Measurements from ENCODE around the gene PADI6.

The PADI6 gene

DNA sequence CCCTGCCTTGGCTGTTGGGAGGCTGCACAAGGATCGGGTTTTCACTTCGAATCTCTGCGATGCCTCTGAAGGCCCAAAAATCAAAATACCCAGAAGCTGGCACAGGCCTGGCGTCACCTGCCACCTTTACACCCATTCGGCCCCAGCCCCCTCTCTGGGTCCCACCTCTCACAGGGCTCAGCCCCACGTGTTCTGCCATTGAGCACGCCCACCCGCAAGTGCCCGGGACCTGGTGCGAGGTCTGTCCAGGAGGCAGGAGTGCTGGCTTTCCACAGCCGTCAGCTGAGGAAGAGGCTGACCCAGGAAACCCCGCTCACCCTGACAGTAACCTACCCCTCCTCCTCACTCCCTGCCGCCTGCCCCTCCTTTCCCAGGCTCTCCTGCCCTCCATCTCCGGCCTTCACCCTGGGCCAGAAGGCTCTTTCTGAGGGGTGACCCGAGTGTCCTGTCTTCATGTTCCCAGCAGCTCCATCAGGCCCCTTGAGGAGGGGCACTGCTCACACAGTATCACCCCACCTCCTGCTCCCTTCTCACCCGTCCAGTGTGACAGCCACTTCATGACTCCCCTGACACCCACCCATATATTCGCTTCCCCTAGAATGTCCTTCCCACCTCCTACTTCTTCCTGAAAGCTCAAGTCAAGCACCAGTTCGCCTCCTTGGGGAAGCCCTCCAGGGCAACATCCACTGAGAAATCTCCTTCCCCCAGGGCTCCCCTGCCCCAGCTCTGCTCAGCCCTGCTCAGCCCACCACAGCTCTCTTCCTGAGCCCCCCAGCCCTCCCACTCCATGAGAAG, 54.0 kb downstream of the PADI6 start:
- no peak for DNase-seq
- in situ Hi-C loops (cut with MboI; ENCODE audit: low pct_unique_long_range_greater_than_20kb, low sequenced_read_pairs) = no loop called here

DNA sequence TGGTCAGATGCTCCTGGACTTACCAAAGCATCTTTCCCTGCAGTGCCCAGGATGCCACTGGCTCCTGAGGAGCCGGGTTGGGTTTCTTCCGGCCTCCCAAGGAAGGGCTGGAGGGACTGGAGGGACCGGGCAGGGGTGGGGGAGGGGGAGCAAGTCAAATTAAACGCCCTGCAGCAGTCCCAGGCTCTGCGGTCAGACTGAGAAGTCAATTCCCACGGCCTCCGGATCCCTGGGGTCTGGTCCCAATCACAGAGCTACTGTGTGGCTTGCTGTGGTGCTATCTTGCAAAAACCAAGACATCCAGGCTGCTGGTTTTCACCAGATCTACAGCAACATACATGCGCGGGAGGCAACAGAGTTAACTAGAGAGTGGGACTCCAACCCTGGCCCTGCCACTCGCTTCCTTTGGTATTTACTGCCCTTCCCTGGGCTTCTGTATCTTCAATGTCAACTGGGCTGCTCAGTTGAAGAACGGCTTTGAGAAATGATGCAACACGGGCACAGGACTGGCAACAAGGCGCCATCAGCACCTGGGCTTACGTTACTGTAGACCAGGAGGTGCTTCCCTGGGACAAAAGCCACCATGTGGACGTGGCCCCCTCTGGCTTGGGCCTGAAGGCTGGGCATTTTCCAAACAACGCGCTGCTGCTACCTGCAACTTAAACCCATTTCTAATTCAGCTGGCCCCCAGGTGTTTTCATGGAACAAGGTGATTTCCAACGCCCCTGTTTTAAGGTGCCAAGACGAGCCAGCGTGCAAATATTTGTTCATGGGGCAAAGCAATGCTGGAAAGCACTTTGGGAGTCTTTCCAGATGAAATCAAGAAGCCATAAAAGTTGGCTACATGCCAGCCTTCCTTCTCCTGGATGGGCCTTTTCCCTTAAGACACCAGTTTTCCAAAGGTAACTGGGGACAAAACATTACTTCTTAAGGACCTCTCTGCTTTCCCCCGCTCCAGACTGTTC, 56.0 kb downstream of the PADI6 start:
- DNase-seq = no peak
- in situ Hi-C loops (cut with MboI; ENCODE audit: low pct_unique_long_range_greater_than_20kb, low sequenced_read_pairs) = no loop called here

DNA sequence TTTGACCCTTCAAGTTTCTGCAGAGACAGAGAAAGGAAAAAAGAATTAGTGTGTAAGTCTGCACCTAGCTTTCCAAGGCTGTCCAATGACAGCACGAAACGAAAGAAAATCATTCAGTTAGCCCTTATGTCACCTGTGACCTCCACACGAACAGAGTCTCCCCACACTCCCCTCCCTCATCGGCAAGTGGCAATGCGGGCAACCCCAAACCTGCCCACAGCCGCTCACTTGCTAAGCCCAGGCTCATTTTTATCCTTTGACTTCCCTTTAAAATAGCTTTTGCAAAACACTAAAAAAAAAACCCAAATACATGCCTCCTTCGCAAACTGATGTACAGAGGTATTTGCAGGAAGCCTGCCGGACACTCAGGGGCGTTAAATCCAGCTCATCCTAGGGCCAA, 57.2 kb downstream of the PADI6 start:
- no peak for DNase-seq
- in situ Hi-C loops (cut with MboI; ENCODE audit: low pct_unique_long_range_greater_than_20kb, low sequenced_read_pairs) = no loop called here

DNA sequence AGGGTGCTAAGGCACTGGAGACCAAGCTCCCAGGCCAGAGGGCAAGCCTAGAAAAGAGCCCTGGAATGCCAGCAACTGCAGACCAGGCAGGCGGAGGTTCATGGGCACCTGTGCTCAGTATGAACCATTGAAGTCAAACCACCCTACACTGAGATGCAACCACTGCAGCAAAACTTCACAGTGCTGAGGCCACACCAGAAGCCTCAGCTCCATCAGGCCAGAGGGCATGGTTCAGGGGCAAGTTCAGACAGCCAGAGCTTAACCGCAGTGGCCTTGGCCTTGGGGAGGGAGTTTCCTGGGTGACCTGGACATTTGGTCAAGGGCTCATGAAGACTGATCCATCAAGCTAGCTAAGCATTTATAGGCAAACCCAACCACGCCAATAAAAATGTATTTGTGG, 60.4 kb downstream of the PADI6 start:
- DNase-seq = no peak
- in situ Hi-C loops (cut with MboI; ENCODE audit: low pct_unique_long_range_greater_than_20kb, low sequenced_read_pairs) = no loop called here

DNA sequence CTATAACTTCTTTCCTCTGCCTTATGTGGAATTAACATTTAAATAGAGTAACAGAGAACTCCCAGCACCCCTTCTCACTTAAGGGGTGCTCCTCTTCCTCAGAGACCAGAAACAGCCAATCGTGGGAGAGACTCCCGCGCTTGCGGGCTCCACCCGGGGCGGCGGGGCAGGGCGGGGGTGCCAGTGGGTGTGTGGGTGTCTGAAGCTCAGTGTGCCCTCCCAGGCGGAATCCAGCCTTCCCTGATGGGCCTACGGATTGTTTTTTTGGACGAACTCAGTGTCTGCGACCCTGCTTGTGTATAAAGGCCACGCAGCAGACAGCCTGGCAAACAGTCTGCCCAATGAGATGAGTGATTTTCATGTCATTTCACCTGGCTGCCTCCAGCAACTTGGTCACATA, 61.3 kb downstream of the PADI6 start:
- in situ Hi-C loops (cut with MboI; ENCODE audit: low pct_unique_long_range_greater_than_20kb, low sequenced_read_pairs) = no loop called here
- DNase-seq = no peak

DNA sequence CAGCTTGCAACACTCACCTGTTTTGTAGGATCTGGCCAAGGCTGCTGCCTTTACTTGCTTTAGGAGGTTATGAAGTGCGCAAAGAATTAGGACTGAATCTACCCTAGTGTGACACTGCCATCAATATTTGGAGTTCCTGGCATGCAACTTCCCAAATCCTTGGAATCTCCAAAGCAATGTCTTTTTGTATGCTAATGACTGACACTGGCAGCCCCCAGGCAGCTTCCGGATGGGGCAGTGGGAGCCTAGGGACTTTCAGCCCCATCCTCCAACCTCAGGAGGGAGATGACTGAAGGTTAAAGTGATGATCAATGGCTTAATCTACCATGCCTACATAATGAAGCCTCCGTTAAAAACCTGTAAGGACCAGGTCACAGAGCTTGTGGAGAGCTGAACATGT, 62.0 kb downstream of the PADI6 start:
- no peak for DNase-seq
- in situ Hi-C loops (cut with MboI; ENCODE audit: low pct_unique_long_range_greater_than_20kb, low sequenced_read_pairs) = no loop called here

DNA sequence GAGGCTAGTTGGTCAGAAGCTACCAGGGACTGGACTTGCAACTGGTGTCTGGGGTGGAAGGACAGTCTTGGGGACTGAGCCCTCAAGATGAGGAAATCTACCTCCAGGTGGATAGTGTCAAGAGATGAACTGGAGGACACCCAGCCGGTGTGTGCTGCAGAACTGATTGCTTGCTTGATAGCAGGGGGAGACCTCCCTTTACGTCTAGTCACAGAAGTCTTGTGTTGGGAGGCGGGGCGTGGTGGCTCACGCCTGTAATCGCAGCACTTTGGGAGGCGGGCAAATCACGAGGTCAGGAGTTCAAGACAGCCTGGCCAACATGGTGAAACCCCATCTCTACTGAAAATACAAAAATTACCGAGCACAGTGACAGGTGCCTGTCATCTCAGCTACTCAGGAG, 62.6 kb downstream of the PADI6 start:
- in situ Hi-C loops (cut with MboI; ENCODE audit: low pct_unique_long_range_greater_than_20kb, low sequenced_read_pairs) = no loop called here
- DNase-seq = no peak

DNA sequence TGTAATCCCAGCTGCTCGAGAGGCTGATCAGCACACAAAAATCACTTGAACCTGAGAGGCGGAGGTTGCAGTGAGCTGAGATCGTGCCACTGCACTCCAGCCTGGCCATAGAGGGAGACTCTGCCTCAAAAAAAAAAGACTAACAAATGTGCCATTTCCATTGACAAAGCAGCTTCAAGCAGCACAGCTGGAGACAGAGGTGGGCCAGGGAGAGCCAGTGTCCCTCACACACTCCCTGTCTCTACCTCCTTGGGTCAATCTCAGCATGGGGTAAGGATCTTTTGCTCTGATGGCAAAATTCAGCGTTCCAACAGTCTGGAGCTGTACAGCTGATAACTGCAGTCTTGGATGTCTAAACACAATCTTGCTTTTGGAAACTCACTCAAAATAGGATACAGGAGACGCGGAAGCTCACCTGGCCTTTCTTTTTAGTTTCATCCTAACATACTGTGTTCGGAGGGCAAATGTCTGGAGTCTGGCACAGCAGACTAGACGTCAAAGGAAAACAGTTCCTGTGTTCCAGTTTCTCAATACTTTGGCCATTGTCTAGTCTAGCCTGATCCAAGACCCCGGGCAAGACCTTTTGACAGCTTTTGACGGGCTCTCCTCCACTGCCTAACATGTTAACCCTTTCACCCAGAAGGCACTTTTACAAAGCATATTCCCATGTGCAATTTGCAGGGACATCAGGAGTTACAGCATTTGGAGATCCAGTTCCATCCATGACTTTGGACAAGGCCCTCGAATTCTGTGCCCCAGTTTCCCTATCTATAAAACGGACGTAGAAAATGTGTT, 64.6 kb downstream of the PADI6 start:
- in situ Hi-C loops (cut with MboI; ENCODE audit: low pct_unique_long_range_greater_than_20kb, low sequenced_read_pairs) = no loop called here
- no peak for DNase-seq

DNA sequence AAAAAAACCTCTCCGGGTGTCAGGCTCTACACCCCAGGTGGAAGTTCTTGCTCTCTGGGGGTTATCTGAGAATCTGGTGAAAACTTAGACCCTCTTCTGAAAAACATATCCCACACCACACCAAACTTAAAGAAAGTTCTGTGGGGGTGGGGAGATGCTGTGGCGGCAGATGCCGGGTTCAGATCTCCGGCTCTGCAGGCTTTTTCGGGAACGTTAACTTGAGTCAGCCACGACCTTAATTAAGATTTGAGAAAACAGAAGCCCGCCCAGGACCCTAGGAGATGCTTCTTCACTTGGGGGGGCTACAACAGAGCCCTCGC, 65.2 kb downstream of the PADI6 start:
- in situ Hi-C loops (cut with MboI; ENCODE audit: low pct_unique_long_range_greater_than_20kb, low sequenced_read_pairs) = no loop called here
- DNase-seq = peak; percentile 35

DNA sequence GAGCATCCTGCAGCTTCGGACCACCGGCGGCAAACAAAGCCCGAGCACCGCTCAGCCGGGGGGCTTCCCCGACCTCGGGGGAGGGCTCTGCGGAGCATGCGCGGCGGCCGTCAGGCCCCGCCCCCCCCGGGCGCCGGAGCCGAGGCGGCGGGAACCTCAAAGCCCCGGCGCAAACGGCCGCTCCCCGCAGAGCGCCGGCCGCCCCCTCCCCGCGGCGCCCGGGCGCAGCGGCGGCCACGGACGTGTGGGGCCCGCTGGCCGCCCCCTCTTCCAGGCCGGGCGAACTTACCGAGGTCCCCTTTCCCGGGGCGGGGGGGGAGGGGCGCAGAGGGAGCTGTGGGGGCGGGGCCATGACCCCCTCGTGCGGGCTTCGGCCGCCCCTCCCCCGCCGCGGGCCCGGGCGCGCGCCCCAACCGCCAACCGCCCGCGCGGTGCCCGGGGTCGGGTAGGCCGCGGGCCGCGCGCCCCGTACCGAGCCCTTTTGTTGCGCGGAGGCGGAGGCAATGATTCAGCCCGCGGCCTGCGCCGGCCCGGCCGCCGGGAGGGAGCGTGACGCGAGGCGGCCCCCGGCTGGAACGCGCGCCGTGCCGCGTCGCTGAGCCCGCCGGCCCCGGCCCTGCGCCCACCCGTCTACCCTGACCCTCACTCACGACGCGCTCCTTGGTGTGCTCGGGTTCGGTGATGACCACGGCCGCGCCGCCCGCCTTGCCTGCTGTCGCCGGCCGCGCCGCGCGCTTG, 65.8 kb downstream of the PADI6 start:
- in situ Hi-C loops (cut with MboI; ENCODE audit: low pct_unique_long_range_greater_than_20kb, low sequenced_read_pairs) = no loop called here
- DNase-seq = no peak

DNA sequence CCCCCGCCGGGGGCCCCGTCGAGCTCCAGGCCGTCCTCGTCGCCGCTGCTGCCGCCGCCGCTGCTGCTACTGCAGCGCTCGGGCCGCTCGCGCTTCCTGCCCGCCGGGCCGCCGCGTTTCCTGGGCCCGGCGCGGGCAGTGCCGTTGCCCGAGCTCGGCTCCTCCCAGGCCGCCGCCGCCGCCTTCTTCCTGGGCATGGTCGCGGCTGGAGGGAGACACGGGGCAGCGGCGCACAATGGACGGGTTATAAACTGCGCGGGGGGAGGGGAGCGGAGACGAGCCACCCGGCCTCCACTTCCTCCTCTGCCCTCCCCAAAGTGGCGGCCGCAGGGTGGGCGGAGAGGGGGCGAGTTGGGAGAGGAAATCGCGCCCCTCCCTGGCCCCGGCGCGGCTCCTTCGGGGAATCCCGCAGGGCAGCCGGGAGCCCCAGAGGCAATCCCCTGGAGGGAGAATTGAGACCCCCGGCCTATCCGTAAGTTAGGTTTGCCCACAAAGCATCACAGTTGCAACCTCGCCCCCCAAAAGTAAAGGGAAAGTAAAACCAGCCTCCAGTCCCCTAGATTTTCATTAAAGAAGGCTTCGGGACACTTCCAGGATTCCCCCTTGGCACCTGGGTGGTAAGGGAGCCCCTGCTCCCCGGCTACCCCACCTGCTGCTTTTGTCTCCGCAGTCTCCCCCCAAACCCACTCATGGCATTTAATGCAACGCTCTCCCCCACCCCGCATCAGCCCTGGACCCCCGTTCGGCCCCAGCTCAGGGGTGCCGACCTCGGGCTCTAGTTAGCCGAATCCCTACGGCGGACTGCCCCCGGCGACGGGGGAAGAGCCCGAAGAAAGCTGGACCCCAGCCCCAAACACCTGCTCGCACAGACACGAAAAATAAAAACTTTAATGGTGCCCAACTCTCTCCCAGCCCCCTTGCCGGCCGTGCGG, 66.6 kb downstream of the PADI6 start:
- peak; percentile 91 for DNase-seq
- in situ Hi-C loops (cut with MboI; ENCODE audit: low pct_unique_long_range_greater_than_20kb, low sequenced_read_pairs) = no loop called here

DNA sequence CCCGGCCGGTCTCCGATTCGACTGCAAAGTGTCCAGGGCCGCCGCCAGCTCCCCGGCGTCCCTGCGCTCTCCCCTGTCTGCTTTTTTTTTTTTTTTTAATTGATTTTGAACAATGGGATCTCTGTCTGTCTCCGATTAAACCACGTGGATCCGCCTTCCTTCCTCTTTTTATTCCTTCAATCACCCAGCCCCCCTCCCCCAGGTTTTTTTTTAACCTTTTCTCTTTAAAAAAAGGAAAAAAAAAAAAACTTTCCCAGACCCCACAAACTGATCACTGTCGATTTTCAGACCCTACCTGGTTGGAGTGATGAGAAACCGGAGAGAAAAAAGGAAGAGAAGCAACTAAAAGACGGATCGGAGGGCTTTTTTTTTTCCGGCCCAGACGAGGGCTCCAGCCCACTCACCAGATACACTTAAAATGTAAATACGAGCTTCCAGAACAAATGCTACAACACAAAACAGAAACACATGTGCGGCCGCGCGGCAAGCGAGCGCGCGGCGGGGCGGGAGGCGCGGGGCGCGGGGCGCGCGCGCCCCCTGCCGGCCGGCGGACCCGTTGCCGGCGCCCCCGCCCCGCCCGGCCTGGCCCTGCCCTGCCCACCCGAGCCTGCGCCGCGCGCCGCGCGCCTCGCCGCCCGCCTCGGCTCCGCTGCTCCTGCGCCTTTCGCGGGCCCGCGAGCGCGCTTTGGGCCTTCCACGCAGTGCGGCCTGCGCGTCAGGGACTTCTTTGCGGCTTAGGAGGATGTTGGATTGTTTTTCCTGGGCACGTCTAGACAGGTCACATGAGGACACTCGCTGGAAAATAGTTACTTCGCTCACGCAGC, 67.5 kb downstream of the PADI6 start, which contains the start of gene RCC2:
Gene RCC2, minus strand, starts transcription at position 428 of the 824 bp plus-strand sequence. CDS start 1,163 bp downstream, outside the sequence.
- peak; percentile 87 for DNase-seq
- in situ Hi-C loops (cut with MboI; ENCODE audit: low pct_unique_long_range_greater_than_20kb, low sequenced_read_pairs) = no loop called here

DNA sequence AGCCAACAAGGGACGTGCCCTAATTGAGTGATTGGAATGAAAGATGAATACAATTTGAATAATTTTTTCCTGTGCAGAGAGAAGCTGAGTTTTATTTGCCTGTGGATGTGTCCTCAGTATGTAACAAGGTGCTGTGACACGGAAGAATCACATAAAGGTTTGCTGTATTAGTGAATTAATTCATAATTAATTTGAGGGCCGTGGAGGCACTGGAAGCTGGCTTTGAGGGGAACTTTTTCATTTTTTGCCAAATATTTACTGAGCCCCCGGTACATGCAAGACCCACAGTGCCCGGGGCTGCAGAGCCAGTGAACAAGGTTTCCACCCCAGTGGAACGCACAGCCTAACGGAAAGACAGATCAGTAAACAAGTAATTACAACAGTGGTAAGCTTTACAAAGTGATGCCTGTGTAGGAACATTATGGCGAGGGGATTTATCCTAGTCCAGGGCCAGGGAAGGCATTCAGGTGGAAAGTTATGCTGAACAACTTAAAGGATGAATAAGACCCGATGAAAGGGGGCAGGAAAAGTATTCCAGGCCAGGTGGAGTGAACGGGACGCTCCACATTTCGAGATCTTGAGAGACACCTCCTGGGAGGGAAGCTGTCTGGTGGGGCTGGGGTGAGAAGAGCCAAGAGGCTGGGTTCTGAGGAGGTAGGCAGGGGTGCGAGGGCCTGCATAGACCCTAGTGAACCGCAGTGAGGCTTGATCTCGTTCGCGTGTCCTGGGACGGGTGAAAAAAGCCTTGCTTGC, 68.3 kb downstream of the PADI6 start:
- in situ Hi-C loops (cut with MboI; ENCODE audit: low pct_unique_long_range_greater_than_20kb, low sequenced_read_pairs) = no loop called here
- no peak for DNase-seq

DNA sequence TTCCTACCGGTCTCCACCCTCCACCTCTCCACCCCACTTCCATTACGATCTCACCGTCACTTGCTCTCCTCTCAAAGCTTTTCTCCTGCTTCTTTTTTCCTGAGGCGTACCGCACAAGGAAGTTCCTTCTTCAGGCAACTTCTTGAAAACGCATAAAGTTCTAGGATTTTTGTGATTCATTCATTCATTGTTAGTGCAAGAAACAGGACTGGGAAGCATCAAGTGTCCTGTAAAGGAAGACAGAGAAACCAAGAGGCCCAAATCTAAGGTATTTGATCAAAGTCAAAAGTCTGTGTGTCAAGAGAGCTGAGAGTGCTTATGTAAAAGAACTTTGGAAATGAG, 68.8 kb downstream of the PADI6 start:
- no peak for DNase-seq
- in situ Hi-C loops (cut with MboI; ENCODE audit: low pct_unique_long_range_greater_than_20kb, low sequenced_read_pairs) = no loop called here

DNA sequence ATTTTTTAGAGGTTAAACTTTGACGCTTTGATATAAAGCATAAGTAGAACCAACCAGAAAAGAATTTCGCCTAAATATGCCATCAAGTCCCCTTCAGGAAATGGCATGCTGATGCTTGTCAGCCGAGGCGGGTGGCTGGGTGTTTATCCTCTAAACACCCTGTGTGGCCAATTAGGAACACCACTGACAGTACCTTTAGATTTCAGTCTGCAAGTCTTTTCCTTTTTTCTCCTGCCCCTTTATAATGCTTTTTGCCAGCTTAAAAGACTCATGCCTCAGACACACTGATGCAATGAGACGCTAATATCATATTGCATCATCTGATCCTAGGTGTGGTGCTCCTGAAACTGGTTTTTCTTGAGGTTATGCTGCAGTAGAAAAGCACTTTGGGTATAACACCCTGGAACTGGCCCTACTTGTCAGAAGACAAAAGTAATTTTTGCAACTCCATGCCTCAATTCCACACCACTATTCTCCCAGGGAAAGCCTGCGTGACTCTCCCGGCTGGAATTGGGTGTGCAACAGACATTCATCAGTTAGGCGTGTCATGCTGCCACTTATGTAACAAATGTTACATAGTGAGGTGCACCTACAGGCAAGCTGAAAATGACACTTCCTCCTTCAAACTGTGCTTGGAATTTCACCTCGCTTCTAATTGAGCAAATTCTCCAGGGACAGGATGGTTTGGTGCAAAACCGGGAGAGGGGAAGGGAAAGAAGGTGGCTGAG, 69.4 kb downstream of the PADI6 start:
- in situ Hi-C loops (cut with MboI; ENCODE audit: low pct_unique_long_range_greater_than_20kb, low sequenced_read_pairs) = no loop called here
- DNase-seq = peak; percentile 27

DNA sequence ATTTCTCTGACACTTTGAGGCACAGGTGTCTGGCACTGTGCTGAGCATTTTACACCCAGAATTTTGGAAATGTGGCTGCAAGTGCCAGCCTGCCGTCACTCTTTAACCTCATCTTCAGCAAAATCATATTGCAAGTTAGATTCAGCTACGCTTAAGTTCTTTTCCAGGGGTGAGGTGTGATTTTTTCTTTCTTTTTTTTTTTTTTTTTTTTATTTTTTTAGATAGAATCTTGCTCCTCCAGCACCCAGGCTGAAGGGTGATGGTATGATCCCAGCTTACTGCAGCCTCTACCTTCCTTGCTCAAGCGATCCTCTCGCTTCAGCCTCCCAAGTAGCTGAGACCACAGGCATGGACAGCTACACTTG, 70.0 kb downstream of the PADI6 start:
- in situ Hi-C loops (cut with MboI; ENCODE audit: low pct_unique_long_range_greater_than_20kb, low sequenced_read_pairs) = no loop called here
- DNase-seq = no peak

All from KBM-7 (cell line).